HFF-Myc (cell line): ENCODE measurements around the gene BRSK1.

Experiments used
- DNase-seq: peaks from one replicate; pipeline ENCODE4 v3.0.0-alpha.2; 2011; ENCODE audit warnings: low read depth; ENCODE audit errors: extremely low read depth
- H3K4me3 ChIP-seq: replicated peaks from 2 replicates; pipeline ENCODE4 v1.5.1; 2011; ENCODE audit warnings: low read depth, mild to moderate bottlenecking, control low read depth, low read length
- TF ChIP-seq, protein P1 (sequence below): IDR thresholded peaks from 2 replicates; pipeline ENCODE4 v1.5.1; 2012; ENCODE audit warnings: mild to moderate bottlenecking, low read depth, low read length, control low read depth; ENCODE audit errors: missing control alignments

BRSK1 gene

DNA sequence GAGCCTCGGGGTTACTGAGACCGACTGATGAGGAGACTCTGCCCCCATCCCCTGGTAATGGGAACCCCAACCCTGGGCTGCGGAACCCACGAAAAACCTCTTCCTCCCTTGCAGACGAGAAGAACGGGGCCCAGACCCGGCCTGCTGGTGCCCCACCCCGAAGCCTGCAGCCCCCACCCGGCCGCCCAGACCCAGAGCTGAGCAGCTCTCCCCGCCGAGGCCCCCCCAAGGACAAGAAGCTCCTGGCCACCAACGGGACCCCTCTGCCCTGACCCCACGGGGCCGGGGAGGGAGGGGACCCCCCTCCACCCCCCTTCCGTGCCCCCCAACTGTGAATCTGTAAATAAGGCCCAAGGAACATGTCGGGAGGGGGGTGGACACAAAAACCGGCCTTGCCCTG, 28.0 kb downstream of the BRSK1 start:
- TF ChIP-seq, protein P1, sequence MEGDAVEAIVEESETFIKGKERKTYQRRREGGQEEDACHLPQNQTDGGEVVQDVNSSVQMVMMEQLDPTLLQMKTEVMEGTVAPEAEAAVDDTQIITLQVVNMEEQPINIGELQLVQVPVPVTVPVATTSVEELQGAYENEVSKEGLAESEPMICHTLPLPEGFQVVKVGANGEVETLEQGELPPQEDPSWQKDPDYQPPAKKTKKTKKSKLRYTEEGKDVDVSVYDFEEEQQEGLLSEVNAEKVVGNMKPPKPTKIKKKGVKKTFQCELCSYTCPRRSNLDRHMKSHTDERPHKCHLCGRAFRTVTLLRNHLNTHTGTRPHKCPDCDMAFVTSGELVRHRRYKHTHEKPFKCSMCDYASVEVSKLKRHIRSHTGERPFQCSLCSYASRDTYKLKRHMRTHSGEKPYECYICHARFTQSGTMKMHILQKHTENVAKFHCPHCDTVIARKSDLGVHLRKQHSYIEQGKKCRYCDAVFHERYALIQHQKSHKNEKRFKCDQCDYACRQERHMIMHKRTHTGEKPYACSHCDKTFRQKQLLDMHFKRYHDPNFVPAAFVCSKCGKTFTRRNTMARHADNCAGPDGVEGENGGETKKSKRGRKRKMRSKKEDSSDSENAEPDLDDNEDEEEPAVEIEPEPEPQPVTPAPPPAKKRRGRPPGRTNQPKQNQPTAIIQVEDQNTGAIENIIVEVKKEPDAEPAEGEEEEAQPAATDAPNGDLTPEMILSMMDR, result no peak
- DNase-seq, result no peak
- H3K4me3 ChIP-seq, result no peak overlapping the region

DNA sequence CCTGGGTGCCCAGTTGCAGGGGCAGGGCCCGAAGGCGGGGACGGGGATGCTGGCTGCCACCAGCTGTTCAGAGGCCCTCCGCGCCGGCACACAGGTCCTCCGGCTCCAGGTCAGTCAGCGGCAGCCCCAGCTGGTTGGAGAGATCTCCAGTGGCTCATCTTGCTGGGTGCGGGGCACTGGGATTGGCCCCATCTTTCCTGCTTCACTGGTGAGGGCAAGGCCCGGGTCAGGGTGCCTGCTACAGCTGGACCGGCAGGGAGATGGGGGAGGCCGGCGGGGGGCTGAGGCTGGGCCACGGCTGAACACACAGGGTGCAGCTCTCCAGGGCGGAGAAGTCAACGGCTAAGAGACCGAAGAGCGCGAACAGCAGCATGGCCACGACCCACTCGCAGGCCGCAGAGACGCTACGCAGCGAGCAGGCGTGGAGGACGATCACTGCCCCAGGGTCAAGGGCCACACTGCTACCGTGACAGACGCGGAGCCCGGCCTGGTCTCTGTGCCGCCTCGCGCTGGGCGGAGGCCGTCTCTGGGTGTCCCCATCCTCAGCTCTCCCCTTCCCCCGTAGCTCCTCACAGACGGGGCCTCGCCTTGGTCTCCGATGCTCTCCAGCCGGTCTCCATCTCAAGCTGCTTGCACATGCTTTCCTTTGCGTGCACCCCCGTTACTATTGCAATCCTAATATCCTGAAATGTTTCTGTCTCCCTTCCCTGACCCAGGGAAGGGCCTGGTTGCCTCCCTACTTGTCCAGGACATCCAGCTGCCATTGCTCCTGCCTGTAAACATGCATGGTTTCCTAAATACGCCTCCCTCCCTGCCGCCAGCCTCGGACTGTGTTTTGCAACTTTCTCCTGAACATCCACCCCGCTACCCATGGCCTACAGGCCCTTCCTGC, 29.1 kb downstream of the BRSK1 start:
- H3K4me3 ChIP-seq, result no peak overlapping the region
- TF ChIP-seq, protein P1, result no peak
- no peak for DNase-seq

DNA sequence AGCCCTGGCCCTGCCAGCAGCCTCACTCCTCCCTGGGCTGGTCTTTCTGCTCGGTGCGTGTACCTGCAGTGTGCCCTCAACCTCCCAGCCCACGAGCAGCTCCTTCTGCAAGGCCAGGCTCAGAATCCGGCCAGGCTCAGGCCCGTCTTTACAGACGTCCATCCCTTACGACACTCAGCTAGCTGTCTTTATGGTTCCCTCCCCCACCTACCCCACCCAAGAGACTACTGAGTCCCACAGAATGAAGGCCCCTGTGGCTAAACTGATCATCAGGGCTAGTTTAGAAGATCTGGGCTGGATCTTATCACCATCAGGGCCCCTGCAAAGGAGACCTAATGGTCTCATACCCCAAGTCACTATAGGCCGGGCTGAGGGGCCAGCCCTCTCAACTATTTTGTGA, 30.6 kb downstream of the BRSK1 start:
- no peak for DNase-seq

DNA sequence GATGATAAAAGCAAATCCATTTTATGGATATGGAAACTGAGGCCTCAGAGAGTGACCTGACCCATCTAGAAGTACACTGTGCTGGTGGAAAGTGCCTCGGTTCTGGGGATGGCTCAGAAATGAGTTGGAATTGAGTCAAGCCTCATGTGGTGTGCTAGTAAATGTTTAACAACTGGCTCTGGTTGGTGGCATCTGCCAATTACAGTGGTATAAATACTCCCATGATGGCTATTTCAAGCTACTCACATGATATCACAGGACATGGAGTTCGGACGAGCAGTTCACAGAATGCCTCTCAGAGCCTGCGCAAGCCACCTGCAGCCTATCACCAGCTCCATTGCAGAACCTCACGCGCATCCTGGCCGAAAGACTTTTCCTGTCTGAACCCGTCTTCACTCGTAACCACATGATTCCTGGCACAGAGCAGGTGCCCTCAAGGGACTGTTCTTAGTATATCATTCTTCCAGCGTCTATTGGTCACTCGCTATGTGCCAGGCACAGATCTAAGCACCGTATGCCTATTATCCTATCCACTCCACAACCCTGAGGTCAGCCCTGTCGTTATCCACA, 32.2 kb downstream of the BRSK1 start:
- no peak for DNase-seq
- no peak overlapping the region for H3K4me3 ChIP-seq
- TF ChIP-seq, protein P1, result no peak

More for the DNA sequence above, 30.6 kb downstream of the BRSK1 start:
- TF ChIP-seq, protein P1, result no peak
- H3K4me3 ChIP-seq, result no peak overlapping the region

DNA sequence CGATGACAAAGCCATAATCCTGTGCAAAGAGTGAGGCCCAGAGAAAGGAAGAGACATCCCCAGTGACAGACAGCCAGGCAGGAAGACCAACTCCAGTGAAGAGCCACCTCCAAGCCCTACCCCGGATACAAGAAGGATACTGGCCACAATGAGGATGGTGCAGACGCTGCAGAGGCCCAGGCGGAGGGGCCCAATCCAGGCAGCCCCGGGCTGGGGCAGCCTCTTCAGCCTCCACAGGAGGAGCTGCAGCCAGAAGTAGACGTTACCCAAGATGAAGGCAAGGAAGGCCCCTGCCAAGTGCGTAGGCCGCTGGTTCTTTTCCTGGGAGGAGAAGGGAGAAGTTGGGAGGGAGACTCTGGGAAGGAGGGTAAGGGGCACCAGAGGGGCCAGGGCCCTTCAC, 32.8 kb downstream of the BRSK1 start:
- TF ChIP-seq, protein P1, result no peak
- no peak for DNase-seq
- no peak overlapping the region for H3K4me3 ChIP-seq

DNA sequence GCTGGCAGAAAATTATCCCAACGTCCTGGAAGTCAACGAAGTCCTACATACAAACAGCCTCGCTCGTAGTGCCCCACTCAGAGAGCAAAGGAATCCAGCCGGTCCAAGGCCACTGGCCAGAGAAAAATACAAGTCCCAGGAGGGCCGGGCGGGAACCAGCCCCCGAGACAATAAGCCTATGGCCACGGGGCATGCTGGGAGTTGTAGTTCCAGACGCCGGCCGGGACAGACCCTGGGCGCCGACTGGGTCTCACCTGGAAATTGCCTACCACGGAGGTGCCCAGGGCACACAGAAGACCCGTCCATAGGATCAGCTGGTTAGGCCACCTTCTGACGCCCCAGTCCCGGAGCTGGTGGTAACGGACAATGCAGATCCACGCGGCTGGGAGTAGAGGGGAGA, 36.0 kb downstream of the BRSK1 start:
- TF ChIP-seq, protein P1, result no peak
- peak overlapping the region; percentile 19; the same call in 1 of the 2 replicates for H3K4me3 ChIP-seq
- DNase-seq, result no peak
